Measurements from ENCODE around the gene P2RX2.

The P2RX2 gene

DNA sequence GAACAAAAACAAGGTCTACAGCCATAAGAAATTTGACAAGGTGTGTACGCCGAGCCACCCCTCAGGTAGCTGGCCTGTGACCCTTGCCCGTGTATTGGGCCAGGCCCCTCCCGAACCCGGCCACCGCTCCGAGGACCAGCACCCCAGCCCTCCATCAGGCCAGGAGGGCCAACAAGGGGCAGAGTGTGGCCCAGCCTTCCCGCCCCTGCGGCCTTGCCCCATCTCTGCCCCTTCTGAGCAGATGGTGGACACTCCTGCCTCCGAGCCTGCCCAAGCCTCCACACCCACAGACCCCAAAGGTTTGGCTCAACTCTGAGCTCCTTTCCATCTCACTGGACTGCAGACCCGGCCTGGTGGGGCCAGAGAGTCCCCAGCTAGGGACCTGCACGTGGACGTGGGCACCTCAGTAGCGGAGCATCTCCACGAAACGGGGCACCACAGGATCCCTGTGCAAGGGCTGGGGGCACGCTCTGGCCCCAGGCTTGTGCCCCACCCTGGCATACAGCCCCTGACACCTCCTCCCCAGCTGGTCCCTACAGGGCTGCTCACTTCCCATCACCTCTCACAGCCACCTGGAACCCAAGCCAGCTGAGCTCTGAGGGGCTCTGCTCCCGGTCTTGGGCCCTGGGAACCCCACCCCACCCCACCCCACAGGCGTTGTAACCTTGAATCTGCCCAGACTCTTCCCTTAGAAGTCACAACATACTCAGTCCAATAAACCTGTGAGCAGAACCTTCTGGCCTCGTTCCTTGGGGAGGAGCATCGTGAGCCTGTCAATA, 3.3 kb downstream of the P2RX2 start:
- DNase-seq, result no peak

DNA sequence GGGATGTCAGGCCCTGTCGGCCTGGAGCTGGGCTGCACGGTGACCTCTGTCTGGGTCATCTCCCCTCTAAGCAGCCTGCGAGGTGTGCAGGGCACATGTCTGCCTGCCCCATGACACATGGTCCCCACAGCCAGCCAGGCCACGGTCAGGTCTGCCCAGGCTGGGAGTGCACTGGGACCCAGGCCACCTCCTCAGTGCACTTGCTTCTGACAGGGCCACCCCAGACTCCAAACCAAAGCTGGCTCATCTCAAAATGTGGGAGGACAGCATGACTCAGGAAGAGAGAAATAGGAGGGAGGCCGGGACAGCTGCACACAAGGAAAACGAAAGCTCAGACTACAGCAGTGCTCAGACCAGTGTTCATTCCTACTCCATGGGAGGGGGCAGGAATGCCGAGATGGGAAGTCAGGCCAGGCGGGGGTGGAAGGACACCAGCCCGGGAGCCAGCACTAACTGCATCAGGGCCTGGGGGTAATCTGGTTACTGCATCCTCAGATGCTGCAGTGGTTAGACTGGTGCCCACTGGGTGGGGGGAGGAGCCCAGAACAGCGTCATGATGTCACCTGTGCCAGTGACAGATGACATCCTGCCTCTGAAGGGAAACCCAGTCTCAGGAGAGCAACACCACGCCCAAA, 4.0 kb downstream of the P2RX2 start:
- DNase-seq, result no peak

DNA sequence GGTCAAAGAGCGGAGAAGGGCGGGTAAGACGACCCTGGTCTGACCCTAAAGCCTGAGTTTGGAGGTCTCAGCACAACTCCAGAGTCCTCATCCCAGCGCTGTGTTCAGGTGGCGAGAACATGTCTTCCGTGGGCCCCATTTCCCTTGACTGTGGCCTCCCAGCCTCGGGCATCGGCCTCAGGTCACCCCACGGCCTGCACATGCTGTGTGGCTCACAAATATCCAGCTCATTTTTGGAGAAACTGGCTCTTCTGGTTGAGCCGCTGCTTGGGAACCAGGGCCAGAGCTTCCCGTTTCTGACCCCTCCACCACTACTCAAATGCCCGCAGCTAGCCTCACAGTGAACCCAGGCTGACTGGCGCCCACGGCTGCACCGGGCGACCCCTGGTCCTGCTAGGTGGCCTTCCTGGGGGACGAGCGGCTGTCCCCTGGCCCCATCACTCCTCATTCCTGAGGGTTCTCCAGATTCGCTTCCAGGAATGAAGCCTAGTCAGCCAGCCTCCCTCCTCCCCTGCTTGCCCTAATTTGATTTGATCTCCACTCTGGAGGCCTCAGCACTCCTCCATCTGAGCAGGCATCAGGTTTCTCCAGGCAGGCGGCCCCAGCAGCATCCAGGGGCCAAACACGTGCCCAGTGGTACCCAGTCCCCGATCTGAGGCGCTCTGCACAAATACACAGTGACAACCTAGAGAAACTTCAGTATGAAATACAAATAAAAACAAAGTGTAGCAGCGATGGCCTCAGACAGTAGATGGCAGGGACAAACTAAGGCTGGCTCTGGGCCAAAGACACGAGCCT, 4.7 kb downstream of the P2RX2 start:
- no peak for DNase-seq

DNA sequence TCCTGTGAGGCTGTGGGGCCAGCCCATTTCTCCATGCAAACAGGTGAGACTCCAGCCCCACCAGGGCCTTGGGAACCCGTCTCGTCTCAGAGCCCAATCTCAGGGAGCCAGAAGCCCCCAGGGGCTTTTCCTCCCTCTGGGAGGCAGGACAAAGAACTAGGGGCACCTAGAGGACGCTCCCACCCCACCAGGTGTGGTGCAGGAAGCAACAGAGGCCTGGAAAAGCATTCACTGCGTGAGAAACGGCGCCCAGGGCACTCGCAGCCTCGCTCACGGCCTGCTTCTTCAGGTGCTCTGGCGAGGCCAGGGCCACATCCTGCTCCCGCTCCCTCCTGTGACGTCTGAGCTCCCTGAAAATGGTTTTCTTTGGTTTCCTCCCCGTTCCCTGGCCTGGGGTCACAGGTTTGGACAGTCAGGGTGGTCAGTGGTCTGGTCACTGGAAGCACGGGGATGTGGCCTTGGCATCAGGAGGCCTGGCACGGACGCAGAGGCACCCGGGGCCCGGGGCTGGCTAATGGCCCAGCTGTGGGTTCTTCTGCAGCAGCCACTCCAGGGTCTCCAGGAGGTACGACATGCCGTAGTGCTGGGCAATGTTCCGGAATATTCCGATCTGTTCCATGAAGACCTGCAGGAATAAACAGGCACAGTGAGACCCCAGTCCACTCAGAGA, 5.7 kb downstream of the P2RX2 start:
- DNase-seq, result no peak

DNA sequence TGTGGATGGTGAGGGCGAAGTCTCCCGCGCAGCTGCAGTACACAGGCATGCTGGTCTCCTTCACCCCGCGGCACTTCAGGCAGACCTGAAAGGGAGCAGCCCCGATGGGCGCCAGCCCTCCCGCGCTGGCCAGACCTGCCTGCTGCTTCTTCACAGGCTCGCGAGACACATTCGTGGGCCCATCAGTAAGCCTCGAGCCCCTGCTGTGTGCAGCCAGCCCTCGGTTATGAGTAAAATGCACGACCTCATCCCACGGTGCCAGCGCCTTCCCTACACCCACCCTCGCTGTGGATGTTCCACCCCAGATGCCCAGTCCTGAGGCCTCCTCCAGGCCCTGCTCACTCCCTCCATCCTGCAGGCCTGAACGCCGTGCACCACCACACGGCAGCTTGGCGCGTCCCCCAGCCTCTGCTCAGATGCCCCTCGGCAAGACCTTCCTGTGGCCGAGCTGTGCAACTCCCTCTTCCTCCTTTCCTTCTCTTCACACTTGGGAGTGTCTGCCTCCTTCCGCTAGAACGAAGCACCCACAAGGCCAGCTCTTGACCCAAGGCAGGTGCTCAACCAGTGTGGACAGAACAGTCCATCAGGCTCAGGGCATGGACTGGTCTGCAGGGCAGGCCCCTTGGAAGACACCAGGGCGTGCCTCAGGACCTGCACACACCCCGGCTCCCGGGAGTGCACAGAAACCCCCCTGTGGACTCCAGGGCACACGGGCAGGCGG, 6.5 kb downstream of the P2RX2 start:
- no peak for DNase-seq

- DNase-seq, result no peak
Observed at GRCh38 chr12:132625731-132626430, 7.3 kb downstream of the P2RX2 start.

DNA sequence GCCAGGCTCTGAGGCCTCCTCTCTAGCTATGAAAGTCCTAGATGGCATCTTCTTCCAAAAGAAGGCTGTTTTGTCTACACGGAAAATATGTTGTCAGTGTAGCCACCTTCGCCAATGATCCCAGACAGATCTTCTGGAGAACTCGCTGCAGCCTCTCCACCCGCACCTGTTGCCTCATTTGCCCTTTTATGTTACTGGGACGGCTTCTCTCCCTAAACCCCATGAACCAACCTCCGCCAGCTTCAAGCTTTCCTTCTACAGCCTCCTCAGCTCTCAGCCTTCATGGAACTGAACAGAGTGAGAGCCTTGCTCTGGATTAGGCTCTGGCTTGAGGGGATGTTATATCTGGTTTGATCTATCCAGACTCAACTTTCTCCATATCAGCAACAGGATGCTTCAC, 10.8 kb downstream of the P2RX2 start:
- no peak for DNase-seq

GRCh38 chr12:132630672-132631071, 12.1 kb downstream of the P2RX2 start:
- no peak for DNase-seq

GRCh38 chr12:132631666-132632065, 13.1 kb downstream of the P2RX2 start:
- DNase-seq, result no peak

DNA sequence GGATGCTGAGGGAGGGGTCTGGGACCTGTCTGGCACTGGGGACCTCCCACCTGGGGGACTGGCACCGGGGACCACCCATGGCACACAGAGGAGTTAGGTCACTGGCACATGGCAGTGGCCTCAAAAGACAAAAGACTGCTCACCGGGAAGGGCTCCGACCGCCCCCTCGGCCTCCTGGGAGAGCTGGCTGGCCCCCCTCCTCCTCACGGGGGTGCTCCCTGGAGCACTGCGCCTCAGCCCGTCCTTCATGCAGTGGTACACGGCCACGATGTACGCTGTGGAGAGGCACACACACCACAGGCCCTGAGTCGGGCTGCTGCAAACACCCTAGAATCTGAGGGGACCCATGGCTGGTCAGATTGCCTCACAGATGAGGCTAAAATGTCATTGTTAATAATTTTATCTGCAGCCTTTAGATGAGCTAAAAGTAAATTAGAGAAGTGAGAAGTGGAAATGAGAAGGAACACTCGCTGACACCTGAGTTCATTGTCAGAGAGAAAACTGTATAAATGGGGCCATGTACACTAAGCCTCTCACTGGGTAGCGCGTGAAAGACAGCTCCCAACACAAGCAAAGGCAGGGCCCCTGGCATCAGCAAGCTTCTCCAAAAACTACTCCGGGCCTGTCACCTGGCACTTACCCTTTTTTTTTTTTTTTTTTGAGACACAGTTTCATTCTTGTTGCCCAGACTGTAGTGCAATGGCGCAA, 14.1 kb downstream of the P2RX2 start:
- no peak for DNase-seq

DNA sequence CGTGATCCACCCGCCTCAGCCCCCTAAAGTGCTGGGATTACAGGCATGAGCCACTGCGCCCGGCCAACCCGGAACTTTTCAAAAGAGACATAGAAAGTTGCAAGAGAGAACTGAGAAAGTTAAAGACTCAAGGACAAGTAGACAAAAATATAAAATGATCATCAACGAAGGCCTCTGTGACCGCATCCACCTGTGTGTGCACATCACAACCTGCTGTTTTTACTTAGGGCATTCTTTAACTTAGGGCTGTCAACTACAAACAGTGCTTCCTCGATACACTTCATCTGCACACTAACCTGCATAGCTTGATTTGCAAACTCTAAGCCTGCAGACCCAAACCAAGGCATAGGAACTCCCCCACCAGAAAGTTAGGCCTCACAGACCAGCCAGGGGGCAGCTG, 14.8 kb downstream of the P2RX2 start:
- DNase-seq, result no peak

- no peak for DNase-seq
Observed at GRCh38 chr12:132633901-132634300, 15.3 kb downstream of the P2RX2 start.

GRCh38 chr12:132634411-132634990, 15.9 kb downstream of the P2RX2 start:
- no peak for DNase-seq

DNA sequence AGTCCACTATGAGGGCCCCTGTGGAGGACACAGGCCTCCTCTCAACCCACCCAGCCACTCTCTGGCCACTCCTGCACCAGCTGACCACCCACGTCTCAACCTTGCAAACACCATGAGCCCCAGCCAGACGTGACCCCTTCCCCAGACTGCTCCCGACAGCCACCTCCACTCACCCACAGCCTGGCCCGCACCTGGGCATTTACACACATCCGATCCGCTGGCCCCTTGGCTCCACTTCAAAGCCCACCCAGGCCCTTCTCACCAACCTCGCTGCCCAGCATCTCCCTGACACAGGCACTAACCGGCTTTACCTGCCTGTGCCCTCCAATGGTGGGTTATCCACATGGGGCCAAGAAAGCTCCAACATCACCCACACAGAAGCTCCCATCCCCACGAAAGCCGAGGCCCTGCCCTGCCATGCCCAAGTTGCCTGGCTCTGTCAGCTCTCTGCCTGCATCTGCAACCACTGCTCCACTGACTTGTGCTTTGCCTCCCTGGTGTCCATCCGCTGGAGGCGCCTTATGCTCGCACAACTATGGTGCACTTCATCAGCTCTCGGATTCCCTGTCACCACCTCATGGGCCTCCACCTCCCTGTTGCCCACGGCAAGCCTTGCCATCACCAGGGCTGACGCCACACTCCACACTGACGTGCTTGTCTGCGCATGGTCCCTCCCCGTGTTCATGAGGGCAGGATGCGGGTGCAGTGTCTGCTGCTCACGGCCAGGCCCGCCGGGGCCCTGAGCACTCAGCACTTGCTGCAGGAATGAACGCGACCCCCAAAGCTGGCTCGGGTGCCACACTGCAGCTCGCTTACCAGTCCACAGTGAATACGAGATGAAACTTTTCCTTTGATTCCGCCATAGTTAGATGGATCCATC, 16.7 kb downstream of the P2RX2 start:
- DNase-seq, result no peak

GRCh38 chr12:132637811-132638210, 19.2 kb downstream of the P2RX2 start:
- no peak for DNase-seq

GRCh38 chr12:132638541-132639408, 20.2 kb downstream of the P2RX2 start:
- DNase-seq, result no peak

DNA sequence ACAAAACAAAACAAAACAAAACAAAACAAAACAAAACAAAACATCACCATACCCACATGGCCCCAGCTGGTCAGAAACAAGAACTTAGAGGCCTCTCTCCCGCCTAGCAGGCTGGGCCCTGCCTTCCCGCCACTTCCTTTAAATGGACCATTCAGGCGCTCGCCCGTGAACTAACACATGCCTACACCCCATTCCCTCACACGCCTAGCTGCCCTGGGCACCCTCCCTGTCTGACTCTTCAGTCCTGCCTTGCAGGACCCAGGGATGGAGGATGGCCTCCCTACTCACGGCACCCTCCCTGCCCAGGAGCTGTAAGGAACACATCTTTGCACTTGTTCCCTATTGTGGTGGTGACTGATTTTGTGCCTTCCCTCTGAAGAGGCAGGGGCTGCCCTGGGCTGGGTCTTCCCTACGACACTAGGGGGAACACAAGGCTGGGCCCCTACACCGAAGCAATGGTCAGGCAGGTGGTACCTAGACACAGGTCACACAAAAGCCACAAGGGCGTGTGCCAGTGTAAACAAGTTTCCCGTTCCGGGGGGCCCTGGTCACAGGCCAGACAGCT, 21.5 kb downstream of the P2RX2 start:
- DNase-seq, result no peak

- no peak for DNase-seq
Observed at GRCh38 chr12:132640936-132641335, 22.4 kb downstream of the P2RX2 start.
